ENCODE data around the gene KANK2. TPM values are rescaled to one million over a fixed set of nuclear protein-coding genes. Genes with fewer than 3 reads are reported as not detected.

The KANK2 gene
- total RNA-seq, 1 donor from 2014 or later: 296 TPM

- DNase-seq (ENCODE audit: low spot score) (no peak), ATAC-seq (no peak)
- intact Hi-C loops (cut with DNase I): no loop called here
These were observed 30.0 kb upstream of the KANK2 start for GRCh38 chr19:11227195-11227886.

DNA sequence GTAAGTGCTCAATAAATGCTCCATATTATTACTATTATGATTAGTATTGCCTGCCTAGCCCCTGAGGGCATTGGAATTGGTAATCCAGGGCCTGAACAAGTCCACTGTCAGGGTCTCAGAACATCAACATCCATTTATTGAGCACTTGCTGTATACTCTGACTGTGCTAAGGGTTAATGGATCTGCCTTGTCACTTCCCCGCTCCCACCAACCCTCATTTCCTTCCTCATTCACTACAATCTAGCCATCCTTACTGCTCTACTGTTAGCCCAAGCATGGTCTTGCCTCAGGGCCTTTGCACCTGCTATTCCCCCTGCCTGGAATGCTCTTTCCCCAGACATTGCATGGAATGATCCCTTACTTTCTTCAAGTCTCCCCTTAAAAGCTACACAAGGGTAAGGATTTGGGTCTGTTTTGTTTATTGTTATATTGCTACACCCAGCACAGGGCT is 29.4 kb upstream of the KANK2 start:
- ATAC-seq (no peak), DNase-seq (ENCODE audit: low spot score) (no peak)
- intact Hi-C loops (cut with DNase I): no loop called here

- ATAC-seq: no peak
- DNase-seq (ENCODE audit: low spot score): no peak
- intact Hi-C loops (cut with DNase I): no loop called here
These were observed 28.5 kb upstream of the KANK2 start for GRCh38 chr19:11225815-11226214.

DNA sequence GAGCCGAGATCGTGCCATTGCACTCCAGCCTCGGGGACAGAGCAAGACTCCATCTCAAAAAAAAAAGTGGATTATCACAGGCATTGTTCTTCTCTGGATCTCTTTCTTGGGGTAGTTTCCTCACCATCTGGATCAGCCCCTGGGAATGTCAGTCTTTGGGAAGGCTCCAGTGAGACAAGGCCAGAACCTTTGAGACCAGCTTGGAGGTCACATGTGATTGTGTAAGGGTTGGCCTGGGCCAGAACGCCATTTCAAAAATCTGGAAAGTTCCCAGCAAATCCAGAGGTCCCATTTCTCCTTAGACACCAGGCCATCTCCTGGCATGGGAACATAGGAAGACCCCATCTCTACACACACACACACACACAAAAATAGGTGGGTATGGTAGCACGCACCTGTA is 27.8 kb upstream of the KANK2 start:
- intact Hi-C loops (cut with DNase I): no loop called here
- DNase-seq (ENCODE audit: low spot score): no peak
- peak; percentile 56 for ATAC-seq

GRCh38 chr19:11224429-11224828 is 27.1 kb upstream of the KANK2 start:
- ATAC-seq (no peak), DNase-seq (ENCODE audit: low spot score) (no peak)
- intact Hi-C loops (cut with DNase I): no loop called here

- DNase-seq (ENCODE audit: low spot score): no peak
- intact Hi-C loops (cut with DNase I): no loop called here
- no peak for ATAC-seq
These were observed 25.9 kb upstream of the KANK2 start for GRCh38 chr19:11223200-11223599.

- no peak for ATAC-seq
- intact Hi-C loops (cut with DNase I): no loop called here
- DNase-seq (ENCODE audit: low spot score): no peak
These were observed 23.8 kb upstream of the KANK2 start for GRCh38 chr19:11221082-11221598.

- DNase-seq (ENCODE audit: low spot score): no peak
- ATAC-seq: no peak
- intact Hi-C loops (cut with DNase I): no loop called here
These were observed 17.0 kb upstream of the KANK2 start for GRCh38 chr19:11214387-11214786.

GRCh38 chr19:11210656-11210928 is 13.2 kb upstream of the KANK2 start:
- ATAC-seq (no peak), DNase-seq (ENCODE audit: low spot score) (no peak)
- intact Hi-C loops (cut with DNase I): no loop called here

- DNase-seq (ENCODE audit: low spot score) (no peak), ATAC-seq (no peak)
- intact Hi-C loops (cut with DNase I): loop anchor here (10.0 kb wide), 1 partner anchor 185 kb away; no protein-coding TSS in a partner anchor
These were observed 12.7 kb upstream of the KANK2 start for GRCh38 chr19:11209839-11210655.

DNA sequence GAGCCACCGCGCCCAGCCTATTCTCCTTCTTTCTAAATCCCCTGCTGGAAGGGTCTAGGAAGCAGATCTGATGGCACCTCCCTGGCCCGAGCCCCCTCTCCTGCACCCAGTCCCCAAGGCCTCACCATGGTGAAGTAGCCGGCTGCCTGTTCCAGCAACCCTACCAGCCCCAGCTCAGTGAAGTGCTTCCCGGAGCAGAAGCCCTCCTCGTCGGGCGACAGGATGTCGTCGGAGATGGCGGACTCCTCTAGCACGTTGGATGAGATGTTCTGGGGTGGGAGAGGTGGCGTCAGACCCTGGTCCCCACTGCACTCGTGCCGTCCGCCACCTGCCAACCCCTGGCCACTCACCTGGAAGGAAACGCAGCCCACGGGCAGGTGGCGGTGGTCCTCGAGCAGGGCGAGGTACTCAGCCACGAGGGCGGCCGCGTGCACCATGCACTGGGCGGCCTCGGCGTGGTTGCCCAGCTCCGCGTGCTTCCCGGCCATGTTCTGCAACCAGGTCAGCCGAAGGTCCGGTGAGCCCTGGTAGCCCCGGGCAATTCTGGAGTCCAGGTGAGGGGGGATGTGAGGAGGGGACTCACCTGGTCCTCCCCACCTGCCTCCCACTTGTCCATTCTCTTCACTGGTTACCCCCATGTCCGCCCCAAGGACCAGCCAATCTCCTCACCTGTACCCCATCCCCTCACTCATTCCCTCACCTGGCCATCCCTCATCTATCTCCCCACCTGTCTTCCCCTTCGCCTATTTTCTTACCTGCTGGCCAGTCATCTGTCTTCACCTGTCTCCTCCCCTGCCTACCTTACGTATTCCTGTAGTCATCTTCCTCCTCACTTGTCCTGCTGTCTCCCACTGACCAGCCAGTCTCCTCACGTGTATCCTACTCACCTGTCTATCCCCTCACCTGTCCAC is 11.5 kb upstream of the KANK2 start:
- intact Hi-C loops (cut with DNase I): loop anchor here (10.0 kb wide), 1 partner anchor 184 kb away; no protein-coding TSS in a partner anchor
- DNase-seq (ENCODE audit: low spot score) (no peak), ATAC-seq (no peak)

GRCh38 chr19:11205939-11206570 is 8.7 kb upstream of the KANK2 start:
- intact Hi-C loops (cut with DNase I): loop anchor here (10.0 kb wide), 1 partner anchor 181 kb away; no protein-coding TSS in a partner anchor
- ATAC-seq: no peak
- DNase-seq (ENCODE audit: low spot score): no peak

DNA sequence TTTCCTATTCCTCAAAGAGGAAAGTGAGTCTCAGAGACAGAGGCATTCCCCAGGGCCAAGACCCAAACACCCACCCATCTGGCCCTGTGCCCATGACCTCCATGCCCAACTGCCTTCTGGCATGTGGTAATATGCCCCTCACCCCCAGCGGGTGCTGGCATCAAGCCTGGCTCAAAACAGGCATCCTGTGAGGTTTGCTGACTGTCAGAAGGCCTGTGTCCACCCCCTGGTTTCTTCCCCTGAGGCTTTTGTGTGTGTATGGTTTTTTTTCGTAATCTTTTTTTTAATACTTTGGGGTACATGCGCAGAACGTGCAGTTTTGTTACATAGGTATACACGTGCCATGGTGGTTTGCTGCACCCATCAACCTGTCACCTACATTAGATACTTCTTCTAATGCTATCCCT is 7.6 kb upstream of the KANK2 start:
- intact Hi-C loops (cut with DNase I): loop anchor here (5.0 to 10.0 kb wide), 2 partner anchors 68 to 180 kb away; no protein-coding TSS in a partner anchor
- peak; percentile 86 for DNase-seq (ENCODE audit: low spot score)
- no peak for ATAC-seq

- DNase-seq (ENCODE audit: low spot score) (no peak), ATAC-seq (peak; percentile 20)
- intact Hi-C loops (cut with DNase I): loop anchor here (5.0 to 10.0 kb wide), 2 partner anchors 67 to 179 kb away; no protein-coding TSS in a partner anchor
These were observed 6.8 kb upstream of the KANK2 start for GRCh38 chr19:11204076-11204602.

- ATAC-seq (peak; percentile 78), DNase-seq (ENCODE audit: low spot score) (peak; percentile 88)
- intact Hi-C loops (cut with DNase I): loop anchor here (5.0 to 10.0 kb wide), 2 partner anchors 66 to 179 kb away; no protein-coding TSS in a partner anchor
These were observed 6.1 kb upstream of the KANK2 start for GRCh38 chr19:11203194-11204075.

DNA sequence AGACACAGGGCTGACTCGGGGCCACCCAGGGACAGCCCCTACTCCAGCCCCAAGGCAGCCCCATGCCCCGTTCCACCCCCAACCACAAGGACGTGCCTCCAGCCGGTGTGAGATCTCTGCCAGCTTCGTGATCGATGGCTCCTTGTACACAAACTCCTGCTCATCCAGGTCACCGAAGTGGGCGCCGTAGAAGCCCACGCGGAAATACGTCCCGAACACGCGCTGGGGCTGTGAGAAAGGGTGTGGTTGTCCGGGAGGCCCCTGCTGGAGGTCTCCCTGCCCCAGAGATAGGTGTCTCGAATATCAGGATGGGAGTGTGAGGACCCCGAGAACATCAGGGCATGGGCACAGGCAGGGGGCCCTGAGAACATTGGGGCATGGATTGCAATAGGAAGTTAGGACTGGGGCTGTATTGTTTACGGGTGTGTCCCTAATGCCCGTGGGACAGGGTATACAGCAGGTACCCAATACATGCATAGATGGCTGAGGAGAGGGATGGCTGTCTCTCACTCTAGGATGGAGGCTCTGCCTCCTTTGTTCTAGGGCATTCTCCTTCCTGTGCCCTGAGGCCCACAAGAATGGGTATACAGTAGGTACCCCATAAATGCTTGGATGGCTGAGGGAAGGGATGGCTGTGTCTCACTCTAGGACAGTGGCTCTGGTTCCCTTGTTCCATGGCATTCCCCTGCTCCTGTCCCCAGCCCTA is 5.3 kb upstream of the KANK2 start:
- no peak for ATAC-seq
- no peak for DNase-seq (ENCODE audit: low spot score)
- intact Hi-C loops (cut with DNase I): loop anchor here (5.0 to 10.0 kb wide), 2 partner anchors 65 to 178 kb away; no protein-coding TSS in a partner anchor

DNA sequence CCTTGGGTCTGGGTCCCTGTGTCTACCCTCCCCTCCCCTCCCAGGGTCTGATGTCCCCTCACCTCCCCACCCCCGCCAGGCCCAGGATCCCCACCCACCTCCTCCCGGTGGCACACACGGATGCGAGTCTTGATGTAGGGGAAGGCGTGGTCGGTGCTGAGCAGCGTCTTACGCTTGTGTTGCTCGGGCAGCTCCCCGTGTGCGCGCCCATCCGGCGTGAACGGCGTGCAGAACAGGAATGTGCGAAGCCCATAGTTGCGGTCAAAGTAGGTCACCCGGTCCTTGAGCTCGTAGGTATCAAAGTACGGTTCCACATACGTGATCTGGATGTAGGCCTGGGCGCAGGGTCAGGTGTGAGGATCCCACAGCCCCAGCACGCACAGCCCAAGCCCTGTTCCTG is 4.4 kb upstream of the KANK2 start:
- ATAC-seq (no peak), DNase-seq (ENCODE audit: low spot score) (no peak)
- intact Hi-C loops (cut with DNase I): loop anchor here (5.0 to 10.0 kb wide), 2 partner anchors 64 to 177 kb away; no protein-coding TSS in a partner anchor
